Astrocyte of the spinal cord (primary cell): Measurements from ENCODE around the gene PACSIN1.

ENCODE experiments used
- DNase-seq: peaks from one replicate; pipeline ENCODE4 v3.0.0; 2011; ENCODE audit warnings: low read depth, low spot score
- H3K4me3 ChIP-seq: 2 replicates; pipeline ENCODE4 v1.5.1; 2011; ENCODE audit warnings: low read depth, mild to moderate bottlenecking, low read length, moderate library complexity
- in situ Hi-C: cut with HindIII; loops from 2 replicates; pipeline ENCODE4 v1.10.0; 2017; ENCODE audit warnings: low sequenced_read_pairs
- TF ChIP-seq, protein P1 (sequence below): IDR thresholded peaks from 2 replicates; pipeline ENCODE4 v1.5.1; 2012; ENCODE audit warnings: low read depth, mild to moderate bottlenecking, low read length, inconsistent platforms

Gene PACSIN1

DNA sequence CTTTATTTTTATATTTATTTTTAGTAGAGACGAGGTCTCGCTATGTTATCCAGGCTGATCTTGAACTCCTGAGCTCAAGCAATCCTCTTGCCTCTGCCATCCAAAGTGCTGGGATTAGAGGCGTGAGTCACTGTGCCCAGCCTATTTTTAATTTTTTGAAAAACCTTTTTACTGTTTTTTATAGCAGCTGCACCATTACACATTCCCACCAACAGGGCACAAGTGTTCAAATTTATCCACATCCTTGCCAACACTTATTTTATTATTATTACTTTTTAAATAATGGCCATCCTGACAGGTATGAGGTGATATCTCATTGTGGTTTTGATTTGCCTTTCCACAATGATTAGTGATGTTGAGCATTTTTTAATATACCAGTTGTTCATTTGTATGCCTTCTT is 42.5 kb downstream of the PACSIN1 start:
- no peak overlapping the region for H3K4me3 ChIP-seq
- no peak for DNase-seq
- in situ Hi-C loops, result no loop called here
- TF ChIP-seq, protein P1, sequence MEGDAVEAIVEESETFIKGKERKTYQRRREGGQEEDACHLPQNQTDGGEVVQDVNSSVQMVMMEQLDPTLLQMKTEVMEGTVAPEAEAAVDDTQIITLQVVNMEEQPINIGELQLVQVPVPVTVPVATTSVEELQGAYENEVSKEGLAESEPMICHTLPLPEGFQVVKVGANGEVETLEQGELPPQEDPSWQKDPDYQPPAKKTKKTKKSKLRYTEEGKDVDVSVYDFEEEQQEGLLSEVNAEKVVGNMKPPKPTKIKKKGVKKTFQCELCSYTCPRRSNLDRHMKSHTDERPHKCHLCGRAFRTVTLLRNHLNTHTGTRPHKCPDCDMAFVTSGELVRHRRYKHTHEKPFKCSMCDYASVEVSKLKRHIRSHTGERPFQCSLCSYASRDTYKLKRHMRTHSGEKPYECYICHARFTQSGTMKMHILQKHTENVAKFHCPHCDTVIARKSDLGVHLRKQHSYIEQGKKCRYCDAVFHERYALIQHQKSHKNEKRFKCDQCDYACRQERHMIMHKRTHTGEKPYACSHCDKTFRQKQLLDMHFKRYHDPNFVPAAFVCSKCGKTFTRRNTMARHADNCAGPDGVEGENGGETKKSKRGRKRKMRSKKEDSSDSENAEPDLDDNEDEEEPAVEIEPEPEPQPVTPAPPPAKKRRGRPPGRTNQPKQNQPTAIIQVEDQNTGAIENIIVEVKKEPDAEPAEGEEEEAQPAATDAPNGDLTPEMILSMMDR, result no peak

DNA sequence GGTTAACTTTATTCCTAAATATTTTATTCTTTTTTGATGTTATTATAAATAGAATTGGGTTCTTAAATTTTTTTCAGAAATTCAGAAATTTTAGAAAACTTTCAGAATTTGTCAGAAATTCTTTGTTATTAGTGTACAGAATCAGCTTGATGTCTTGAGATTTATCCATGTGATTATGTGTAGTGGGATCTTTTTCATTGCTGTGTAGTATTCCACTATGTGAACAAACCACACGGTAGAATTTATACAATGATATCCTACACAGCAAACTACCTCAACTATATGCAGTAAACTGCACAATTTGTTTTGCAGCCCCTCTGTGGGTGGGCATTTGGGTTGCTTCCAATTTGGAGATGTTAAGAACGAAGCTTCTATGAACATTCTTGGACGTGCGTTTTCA is 43.9 kb downstream of the PACSIN1 start:
- TF ChIP-seq, protein P1, result no peak
- no peak for DNase-seq
- in situ Hi-C loops, result no loop called here
- H3K4me3 ChIP-seq, result no peak overlapping the region

DNA sequence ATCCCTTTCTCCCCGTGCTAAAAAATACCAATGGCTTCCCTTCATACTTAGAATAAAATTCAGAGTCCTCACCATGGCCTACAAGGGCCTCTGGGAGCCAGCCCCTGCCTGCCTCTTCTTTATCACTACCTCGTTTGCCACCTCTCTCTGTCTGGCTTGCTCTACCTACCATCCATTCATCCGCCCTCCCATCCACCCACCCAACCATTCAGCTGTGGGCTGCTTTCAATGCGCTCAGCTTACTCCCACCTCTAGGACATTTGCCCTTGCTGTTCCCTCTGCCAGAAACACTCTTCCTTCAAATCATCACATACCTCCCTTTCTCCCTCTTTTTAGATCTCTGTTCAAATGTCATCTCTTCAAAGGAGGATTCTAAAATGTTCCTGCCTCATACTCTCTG is 44.4 kb downstream of the PACSIN1 start:
- DNase-seq, result no peak
- in situ Hi-C loops, result no loop called here
- H3K4me3 ChIP-seq, result no peak overlapping the region
- TF ChIP-seq, protein P1, result no peak

DNA sequence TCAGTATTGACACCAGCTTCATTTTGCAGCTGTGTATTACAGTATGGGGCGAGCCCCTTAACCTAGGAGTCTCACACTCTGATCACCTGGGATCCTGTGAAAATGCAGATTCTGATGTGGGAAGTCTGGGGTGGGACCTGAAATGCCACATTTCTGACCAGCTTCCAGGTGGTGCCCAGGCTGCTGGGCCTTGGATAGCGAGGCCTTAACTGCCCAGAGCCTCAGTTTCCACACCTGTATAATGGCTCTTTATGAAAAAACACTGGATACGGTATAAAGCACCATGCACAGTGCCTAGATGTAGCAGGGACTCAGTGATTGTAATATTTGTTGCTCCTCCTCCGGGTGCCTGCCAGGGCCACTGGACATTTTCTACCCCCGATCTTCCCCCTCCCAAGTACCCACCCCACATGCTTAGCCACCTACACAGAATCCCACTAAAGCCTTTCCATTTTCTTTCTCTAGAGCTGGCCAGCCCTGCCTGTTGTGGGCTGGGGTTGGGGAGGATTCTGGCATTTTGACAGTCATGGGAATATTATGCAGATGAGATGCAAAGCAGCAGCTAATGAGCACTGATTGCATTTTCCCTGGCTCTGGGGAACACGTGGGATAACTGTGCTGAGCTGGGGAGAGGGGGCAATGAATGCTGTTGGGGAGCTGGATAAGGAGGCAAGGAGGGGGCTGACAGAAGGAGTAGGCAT is 45.5 kb downstream of the PACSIN1 start:
- H3K4me3 ChIP-seq, result no peak overlapping the region
- no peak for DNase-seq
- TF ChIP-seq, protein P1, result no peak
- in situ Hi-C loops, result no loop called here

DNA sequence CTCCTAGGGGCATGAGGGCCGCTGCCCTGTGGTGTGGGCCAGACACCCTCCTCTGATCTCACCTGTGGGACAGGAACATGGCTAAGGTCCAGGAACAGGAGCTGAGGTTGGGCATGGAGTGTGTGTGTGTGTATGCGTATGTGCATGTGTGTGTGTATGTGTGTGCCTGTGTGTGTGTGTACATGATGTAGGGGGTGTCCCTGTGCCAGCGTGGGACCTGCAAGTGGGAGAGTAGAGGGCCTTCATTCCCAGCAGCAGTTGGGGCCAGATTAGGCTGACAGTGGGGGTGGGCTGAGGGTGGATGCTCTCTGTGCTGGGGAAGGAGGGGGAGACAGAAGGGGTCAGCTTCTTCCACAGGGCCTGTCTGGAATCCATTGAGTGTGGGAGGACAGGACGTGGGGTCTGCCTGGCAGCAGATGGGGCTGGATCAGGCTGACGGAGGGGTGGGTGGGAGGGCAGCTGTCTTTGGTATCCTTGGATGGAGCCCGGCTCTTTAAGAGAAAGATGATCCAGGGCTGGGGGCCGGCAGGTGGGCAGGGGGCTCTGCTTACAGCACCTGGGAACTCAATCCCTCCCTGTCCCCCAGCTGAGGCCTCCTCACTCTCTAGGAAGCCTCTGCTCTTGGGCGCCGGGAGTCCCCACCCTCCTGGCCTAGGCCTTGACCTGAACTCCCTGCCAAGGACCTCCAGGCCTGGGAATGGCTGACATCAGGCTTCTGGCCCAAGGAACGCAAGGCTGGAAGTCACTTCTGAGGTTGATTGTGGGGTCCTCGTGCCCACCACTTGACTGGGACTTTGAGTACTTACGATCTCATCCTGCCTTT is 46.2 kb downstream of the PACSIN1 start:
- in situ Hi-C loops, result no loop called here
- H3K4me3 ChIP-seq, result no peak overlapping the region
- DNase-seq, result no peak
- TF ChIP-seq, protein P1, result no peak

DNA sequence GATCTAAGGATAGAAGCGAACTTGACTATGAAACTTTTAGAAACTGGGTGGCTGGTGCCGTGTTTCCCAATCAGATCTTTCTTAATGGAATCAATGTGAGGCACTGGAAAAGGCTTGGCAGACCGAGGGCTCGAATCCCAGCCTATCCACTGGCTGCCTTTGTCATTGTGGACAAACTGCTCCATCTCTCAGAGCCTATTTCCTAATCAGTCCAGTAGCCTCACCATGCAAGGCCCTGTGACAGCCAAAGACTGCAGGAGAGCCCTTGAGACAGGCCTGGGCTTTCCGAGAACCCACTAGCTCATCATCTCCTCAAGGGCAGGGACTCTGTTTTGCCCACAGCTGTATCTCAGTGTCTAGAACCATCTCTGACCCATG is 46.9 kb downstream of the PACSIN1 start:
- in situ Hi-C loops, result no loop called here
- no peak for DNase-seq
- no peak overlapping the region for H3K4me3 ChIP-seq
- TF ChIP-seq, protein P1, result no peak
